GM20000 (cell line): ENCODE measurements around the gene IFNA17.
A peak's percentile ranks its signal among the peaks of the same experiment; 100 is the strongest.
"Not testable (repeated sequence)": the region's sequence is repeated elsewhere in the genome, so short reads cannot be mapped to it uniquely, and the experiment has no call there.

ENCODE experiments used
- DNase-seq: peaks from one replicate; pipeline ENCODE4 v3.0.0; 2012; ENCODE audit warnings: low spot score
- CTCF ChIP-seq: IDR thresholded peaks from 2 replicates; pipeline ENCODE4 v1.5.1; 2012; ENCODE audit warnings: mild to moderate bottlenecking, control low read depth; ENCODE audit errors: extremely low read depth, missing control alignments

IFNA17 gene

GRCh38 chr9:21252721-21253547 is 24.9 kb upstream of the IFNA17 start:
- TF ChIP-seq CTCF, result peak; percentile 37
- DNase-seq, result peak; percentile 40

DNA sequence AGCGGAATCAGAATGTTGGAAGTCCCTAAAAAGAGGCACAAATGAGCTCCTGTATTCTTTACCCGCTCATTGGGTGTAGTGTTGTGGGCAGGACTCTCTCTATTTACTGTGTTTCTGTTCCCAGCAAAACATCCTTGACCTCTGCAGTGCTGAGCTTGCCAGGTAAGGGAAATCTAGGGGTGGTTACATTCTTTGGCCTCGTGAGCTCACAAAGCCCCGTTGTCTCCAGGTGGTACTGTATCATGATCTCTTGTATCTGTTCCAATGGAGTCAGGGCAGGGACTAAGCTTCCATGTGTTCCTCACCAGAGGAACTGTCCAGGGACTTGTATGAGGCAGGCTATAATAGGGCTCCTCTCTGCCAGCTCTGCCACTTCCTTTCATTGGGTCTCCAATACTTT is 23.6 kb upstream of the IFNA17 start:
- no peak for DNase-seq
- no peak for TF ChIP-seq CTCF

GRCh38 chr9:21251190-21251589 is 23.2 kb upstream of the IFNA17 start:
- no peak for DNase-seq

DNA sequence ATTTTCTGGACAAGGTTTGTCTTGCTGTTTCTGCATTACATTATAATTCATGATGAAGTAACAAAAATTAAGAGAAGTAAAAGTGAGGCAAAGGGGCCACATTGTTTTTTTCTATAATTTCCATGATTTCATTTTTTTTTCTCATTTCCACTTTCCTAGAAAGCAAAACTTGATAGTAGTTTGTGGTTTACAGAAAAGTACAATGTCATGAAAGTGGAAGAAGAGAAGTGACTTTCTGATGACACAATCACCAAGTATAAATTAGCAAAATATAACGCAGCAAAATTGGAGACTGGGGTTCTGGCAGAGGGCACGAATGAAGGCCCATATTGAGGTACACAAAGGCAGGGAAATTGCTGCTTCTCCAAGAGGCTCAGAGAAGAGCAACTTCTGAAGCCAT is 16.8 kb upstream of the IFNA17 start:
- DNase-seq, result no peak

More at GRCh38 chr9:21251190-21251589, 23.2 kb upstream of the IFNA17 start:
- TF ChIP-seq CTCF, result no peak

GRCh38 chr9:21239911-21240310 is 11.9 kb upstream of the IFNA17 start, which contains the start of gene IFNA14:
TSS of gene IFNA14 (minus strand) at chr9:21240005. CDS start at chr9:21239935, 70 bp downstream.
- no peak for TF ChIP-seq CTCF

More for the DNA sequence above, 16.8 kb upstream of the IFNA17 start:
- no peak for TF ChIP-seq CTCF

DNA sequence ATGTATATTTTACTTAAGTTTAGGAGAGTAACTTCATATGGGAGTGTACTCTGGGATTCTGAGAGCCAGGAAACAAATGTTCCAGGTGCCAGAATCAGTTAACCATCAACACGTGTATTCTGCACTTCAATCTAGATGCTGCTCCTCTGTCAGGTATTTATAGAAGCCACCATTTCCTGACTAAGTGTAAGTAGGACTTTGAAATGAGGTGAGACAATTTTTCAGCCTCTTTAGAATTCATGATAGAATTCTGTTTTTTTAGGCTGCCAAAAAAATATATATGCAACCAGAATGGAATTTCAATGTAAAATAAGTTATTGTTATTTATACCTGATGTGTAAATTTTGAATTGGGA is 8.3 kb upstream of the IFNA17 start:
- not testable (repeated sequence) for DNase-seq

More at GRCh38 chr9:21239911-21240310, 11.9 kb upstream of the IFNA17 start, which contains the start of gene IFNA14:
- DNase-seq, result no peak

DNA sequence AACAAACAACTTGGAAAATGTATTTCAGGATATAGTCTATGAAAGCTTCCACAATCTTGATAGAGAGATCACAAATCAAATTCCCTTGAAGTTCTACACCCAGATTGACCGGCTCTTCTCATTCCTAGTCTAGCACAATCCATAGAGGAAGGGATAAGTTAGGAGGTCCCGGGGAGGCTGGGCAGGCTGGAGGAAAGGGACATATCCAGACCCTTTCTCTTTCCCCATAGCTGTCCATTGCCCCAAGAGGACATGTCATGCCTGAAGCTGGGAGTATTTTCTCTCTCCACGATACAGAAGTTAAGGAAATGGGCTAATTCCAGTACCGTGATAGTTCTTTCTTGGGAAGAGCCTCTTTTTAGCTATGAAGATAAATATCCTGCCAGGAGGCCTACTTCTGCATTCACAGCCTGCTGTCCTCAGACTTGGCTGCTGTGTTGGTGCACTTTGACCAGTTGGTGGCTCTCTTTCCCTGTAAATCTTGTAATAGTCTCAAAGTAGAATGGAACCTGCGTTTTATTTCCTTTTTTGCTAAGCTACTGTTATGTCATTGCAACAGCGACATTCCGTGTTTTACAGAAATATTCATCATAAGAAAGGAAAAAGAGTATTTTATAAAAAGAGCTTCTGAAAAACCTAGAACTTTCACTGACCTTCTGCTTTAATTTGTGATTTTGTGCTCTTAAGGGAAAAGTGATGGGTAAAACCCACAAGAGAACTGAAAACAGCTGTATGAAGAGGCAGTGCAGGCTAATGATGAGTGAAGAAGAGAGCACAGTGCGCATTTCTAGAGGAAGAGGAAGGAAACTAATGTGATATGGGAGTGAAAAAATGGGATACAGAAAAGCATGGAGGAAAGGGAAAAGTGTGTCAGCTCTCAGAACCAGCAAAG is 7.7 kb upstream of the IFNA17 start:
- peak; percentile 35 for DNase-seq
- TF ChIP-seq CTCF, result peak; percentile 89
